Bronchial epithelial cell (primary cell): ENCODE data around the gene LRRC70. TPM values are rescaled to one million over a fixed set of nuclear protein-coding genes. Genes with fewer than 3 reads are reported as not detected.

Experiments used
- DNase-seq: peaks from one replicate; pipeline ENCODE4 v3.0.0-alpha.2; 2010; ENCODE audit warnings: low read depth
- FAIRE-seq: peaks from 2 replicates; lab custom pipeline; 2011; peaks lifted over from hg19 to GRCh38; lab: Jason Lieb, UNC
- H3K27me3 ChIP-seq: 2 replicates; pipeline ENCODE4 v1.5.1; 2011; ENCODE audit warnings: low read length; ENCODE audit not compliant: control insufficient read depth, insufficient read depth
- H3K36me3 ChIP-seq: 2 replicates; pipeline ENCODE4 v1.5.1; 2011; ENCODE audit warnings: low read length; ENCODE audit not compliant: control insufficient read depth, insufficient read depth
- H3K4me3 ChIP-seq: 2 replicates; pipeline ENCODE4 v1.5.1; 2011; ENCODE audit warnings: mild to moderate bottlenecking, low read depth, low read length, control low read depth
- CTCF ChIP-seq: IDR thresholded peaks from 2 replicates; pipeline ENCODE4 v1.5.1; 2011; ENCODE audit warnings: mild to moderate bottlenecking, moderate library complexity, low read length, control low read depth, inconsistent platforms; ENCODE audit not compliant: insufficient read depth, severe bottlenecking
- total RNA-seq: library from RNA; depleted of rRNA; stranded (reverse); fragments of >200 nt; gene quantifications from 2 replicates; pipeline ENCODE4 v1.2.1, GENCODE V29; 2014

The LRRC70 gene
- total RNA-seq, 1 donor from 2014 or later = 1.6 TPM

- DNase-seq (no peak), FAIRE-seq (no peak)
- H3K36me3 ChIP-seq = no peaks in the 10 kb centered on the region
- H3K4me3 ChIP-seq = no peak overlapping the region
- no peak for TF ChIP-seq CTCF
- H3K27me3 ChIP-seq = no peaks in the 10 kb centered on the region
Measured at GRCh38 chr5:62592558-62592957, 13.9 kb downstream of the LRRC70 start.

GRCh38 chr5:62593331-62593730 is 14.7 kb downstream of the LRRC70 start:
- Histone ChIP-seq H3K27me3 (no peaks in the 10 kb centered on the region), H3K36me3 (no peaks in the 10 kb centered on the region), H3K4me3 (no peak overlapping the region)
- no peak for TF ChIP-seq CTCF
- DNase-seq (peak; percentile 33), FAIRE-seq (no peak)

GRCh38 chr5:62594364-62594984 is 15.9 kb downstream of the LRRC70 start:
- H3K27me3 ChIP-seq = no peaks in the 10 kb centered on the region
- no peak overlapping the region for H3K4me3 ChIP-seq
- DNase-seq (no peak), FAIRE-seq (no peak)
- H3K36me3 ChIP-seq = no peaks in the 10 kb centered on the region
- TF ChIP-seq CTCF = no peak

GRCh38 chr5:62596096-62596495 is 17.5 kb downstream of the LRRC70 start:
- TF ChIP-seq CTCF = no peak
- H3K36me3 ChIP-seq = no peaks in the 10 kb centered on the region
- no peak for DNase-seq
- no peak overlapping the region for H3K4me3 ChIP-seq
- FAIRE-seq = no peak
- H3K27me3 ChIP-seq = no peaks in the 10 kb centered on the region

GRCh38 chr5:62596691-62597090 is 18.1 kb downstream of the LRRC70 start:
- FAIRE-seq (no peak), DNase-seq (no peak)
- no peak for TF ChIP-seq CTCF
- H3K27me3 ChIP-seq = no peaks in the 10 kb centered on the region
- H3K36me3 ChIP-seq = no peaks in the 10 kb centered on the region
- no peak overlapping the region for H3K4me3 ChIP-seq

- no peaks in the 10 kb centered on the region for H3K36me3 ChIP-seq
- TF ChIP-seq CTCF = no peak
- no peak for DNase-seq
- H3K27me3 ChIP-seq = no peaks in the 10 kb centered on the region
- no peak for FAIRE-seq
- no peak overlapping the region for H3K4me3 ChIP-seq
Measured at GRCh38 chr5:62597314-62597713, 18.7 kb downstream of the LRRC70 start.
